ENCODE data around the gene GALT.

DNA sequence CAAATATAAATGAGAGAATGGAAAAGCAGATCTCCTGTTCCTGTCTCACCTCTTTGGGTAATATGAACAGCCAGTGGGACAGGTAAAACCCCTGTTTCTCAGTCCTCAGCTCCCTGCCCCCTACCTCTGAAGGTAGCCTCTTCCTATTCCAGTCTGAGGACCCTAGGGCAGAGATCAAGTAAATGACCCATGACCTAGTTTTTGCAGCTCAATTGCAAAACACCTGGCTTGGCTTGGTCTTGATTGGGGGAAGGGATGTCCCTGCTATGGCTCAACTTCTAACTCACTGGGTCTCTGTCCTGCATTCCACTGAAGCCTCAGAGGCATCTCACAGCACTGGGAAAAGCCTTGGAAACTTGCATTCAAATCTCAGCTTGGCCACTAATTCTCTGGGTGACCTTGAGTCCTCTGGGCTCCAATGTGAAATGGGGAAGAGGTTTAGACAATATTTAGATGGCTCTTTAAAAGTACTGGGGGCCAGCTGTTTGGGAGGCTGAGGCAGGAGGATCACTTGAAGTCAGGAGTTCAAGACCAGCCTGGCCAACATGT is 1.6 kb upstream of the GALT start:
- no peak for TF ChIP-seq CTCF (IDR thresholded peaks at IDR 0.05)
- no peak for TF ChIP-seq POLR2A (IDR thresholded peaks at IDR 0.05)
- TF ChIP-seq EP300 (IDR thresholded peaks at IDR 0.05): no peak
